HUES64 (cell line): ENCODE measurements around the gene LILRA1.
"Not testable (repeated sequence)": the region's sequence is repeated elsewhere in the genome, so short reads cannot be mapped to it uniquely, and the experiment has no call there.

ENCODE experiments used
- H3K27ac ChIP-seq: 2 replicates; pipeline ENCODE4 v1.7.0; 2013; ENCODE audit warnings: low read depth, low read length, inconsistent platforms
- H3K27me3 ChIP-seq: 2 replicates; pipeline ENCODE4 v1.6.1; 2013; ENCODE audit warnings: mild to moderate bottlenecking, low read length; ENCODE audit not compliant: insufficient read depth
- H3K36me3 ChIP-seq: 2 replicates; pipeline ENCODE4 v1.6.1; 2013; ENCODE audit warnings: mild to moderate bottlenecking, low read length; ENCODE audit not compliant: insufficient read depth
- H3K4me1 ChIP-seq: 2 replicates; pipeline ENCODE4 v1.6.1; 2013; ENCODE audit warnings: mild to moderate bottlenecking, low read length, moderate library complexity; ENCODE audit not compliant: insufficient read depth
- H3K4me3 ChIP-seq: 2 replicates; pipeline ENCODE4 v1.5.1; 2013; ENCODE audit warnings: mild to moderate bottlenecking, low read length, moderate library complexity
- H3K9ac ChIP-seq: 2 replicates; pipeline ENCODE4 v1.6.1; 2013; ENCODE audit warnings: mild to moderate bottlenecking, low read depth, low read length
- H3K9me3 ChIP-seq: 2 replicates; pipeline ENCODE4 v1.6.1; 2013; ENCODE audit warnings: low read depth, low read length; ENCODE audit not compliant: insufficient read depth
- WGBS: fragments of 150-250, 120-280 bp; methylation state at CpG from one replicate; pipeline ENCODE4 v1.1.7; 2013; ENCODE audit warnings: missing lambda C conversion rate; 5-methylcytosine and 5-hydroxymethylcytosine counted together

The LILRA1 gene

DNA sequence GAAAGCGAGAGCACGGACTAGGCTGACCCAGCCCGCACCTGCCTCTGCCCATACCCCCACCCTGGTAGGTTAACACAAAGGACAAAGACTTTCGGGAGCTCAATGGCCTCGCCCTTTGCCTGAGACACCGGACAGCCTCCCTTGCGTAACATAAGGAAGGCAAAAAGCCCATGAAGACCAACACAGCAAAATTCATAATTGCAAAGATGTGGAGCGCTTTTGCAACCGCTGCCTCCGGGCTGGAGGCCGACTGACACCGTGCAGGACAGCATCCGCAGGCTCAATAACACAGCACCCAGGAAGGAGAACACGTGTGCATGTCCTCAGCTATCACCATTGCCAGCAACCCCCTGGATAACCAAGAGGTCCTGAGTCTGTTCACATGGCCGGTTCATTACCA is 15.4 kb downstream of the LILRA1 start:
- H3K4me3 ChIP-seq: no peak overlapping the region
- H3K9ac ChIP-seq: no peak overlapping the region
- no peaks in the 10 kb centered on the region for H3K36me3 ChIP-seq
- peaks cover 94% of the 10 kb centered on the region for H3K9me3 ChIP-seq
- no peak overlapping the region for H3K27ac ChIP-seq
- no peaks in the 10 kb centered on the region for H3K4me1 ChIP-seq
- no peaks in the 10 kb centered on the region for H3K27me3 ChIP-seq
- WGBS: 85% methylated on average over 15 of the region's 15 CpGs

- Histone ChIP-seq H3K27me3 (no peaks in the 10 kb centered on the region), H3K9ac (no peak overlapping the region), H3K9me3 (peaks cover 94% of the 10 kb centered on the region), H3K4me1 (no peaks in the 10 kb centered on the region), H3K27ac (no peak overlapping the region), H3K4me3 (no peak overlapping the region), H3K36me3 (no peaks in the 10 kb centered on the region)
- 86% methylated on average over 26 of the region's 26 CpGs for WGBS
Observed at GRCh38 chr19:54609356-54609791, 15.9 kb downstream of the LILRA1 start.

- Histone ChIP-seq H3K9me3 (peaks cover 91% of the 10 kb centered on the region), H3K9ac (no peak overlapping the region), H3K4me1 (no peaks in the 10 kb centered on the region), H3K27me3 (no peaks in the 10 kb centered on the region), H3K27ac (no peak overlapping the region), H3K36me3 (no peaks in the 10 kb centered on the region), H3K4me3 (no peak overlapping the region)
- 90% methylated on average over 1 of the region's 1 CpG for WGBS
Observed at GRCh38 chr19:54612428-54612827, 19.0 kb downstream of the LILRA1 start.

DNA sequence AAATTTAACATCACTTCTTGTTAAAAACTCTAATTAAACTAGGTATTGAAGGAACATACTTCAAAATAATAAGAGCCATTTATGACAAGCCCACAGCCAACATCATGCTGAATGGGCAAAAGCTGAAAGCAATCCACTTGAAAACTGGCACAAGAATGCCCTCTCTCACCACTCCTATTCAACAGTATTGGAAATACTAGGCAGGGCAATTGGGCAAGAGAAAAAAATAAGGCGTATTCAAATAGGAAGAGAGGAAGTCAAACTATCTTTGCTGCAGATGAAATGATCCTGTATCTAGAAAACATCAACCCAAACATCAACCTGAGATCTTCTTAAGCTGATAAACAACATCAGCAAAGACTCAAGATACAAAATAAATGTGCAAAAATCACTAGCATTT is 21.3 kb downstream of the LILRA1 start:
- H3K36me3 ChIP-seq: no peaks in the 10 kb centered on the region
- no peak overlapping the region for H3K9ac ChIP-seq
- no peak overlapping the region for H3K4me3 ChIP-seq
- H3K27ac ChIP-seq: no peak overlapping the region
- no peaks in the 10 kb centered on the region for H3K4me1 ChIP-seq
- WGBS: no CpG with 5 or more reads among the region's 1 CpG
- H3K9me3 ChIP-seq: peaks cover 87% of the 10 kb centered on the region
- no peaks in the 10 kb centered on the region for H3K27me3 ChIP-seq

DNA sequence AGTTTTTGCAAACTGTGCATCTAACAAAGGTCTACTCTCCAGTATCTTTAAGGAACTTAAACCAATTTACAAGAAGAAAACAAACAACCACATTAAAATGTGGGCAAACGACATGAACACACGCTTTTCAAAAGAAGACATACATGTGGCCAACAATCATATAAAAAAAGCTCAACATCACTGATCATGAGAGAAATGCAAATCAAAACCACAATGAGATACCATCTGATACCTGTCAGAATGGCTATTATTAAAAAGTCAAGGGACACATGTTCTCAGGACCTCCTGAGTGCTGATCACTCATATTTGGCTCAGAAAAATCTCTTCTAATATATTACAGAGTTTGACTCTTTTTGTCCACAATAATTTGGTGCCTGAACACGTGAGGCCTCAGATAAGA is 22.6 kb downstream of the LILRA1 start:
- no peaks in the 10 kb centered on the region for H3K36me3 ChIP-seq
- no peak overlapping the region for H3K27ac ChIP-seq
- no peaks in the 10 kb centered on the region for H3K27me3 ChIP-seq
- no peak overlapping the region for H3K9ac ChIP-seq
- H3K4me1 ChIP-seq: no peaks in the 10 kb centered on the region
- WGBS: 52% methylated on average over 3 of the region's 3 CpGs
- no peak overlapping the region for H3K4me3 ChIP-seq
- peaks cover 81% of the 10 kb centered on the region for H3K9me3 ChIP-seq

GRCh38 chr19:54616821-54617560 is 23.6 kb downstream of the LILRA1 start:
- H3K27me3 ChIP-seq: no peaks in the 10 kb centered on the region
- 43% methylated on average over 5 of the region's 5 CpGs for WGBS
- no peak overlapping the region for H3K4me3 ChIP-seq
- H3K36me3 ChIP-seq: no peaks in the 10 kb centered on the region
- no peaks in the 10 kb centered on the region for H3K4me1 ChIP-seq
- H3K27ac ChIP-seq: no peak overlapping the region
- peaks cover 81% of the 10 kb centered on the region for H3K9me3 ChIP-seq
- H3K9ac ChIP-seq: no peak overlapping the region

DNA sequence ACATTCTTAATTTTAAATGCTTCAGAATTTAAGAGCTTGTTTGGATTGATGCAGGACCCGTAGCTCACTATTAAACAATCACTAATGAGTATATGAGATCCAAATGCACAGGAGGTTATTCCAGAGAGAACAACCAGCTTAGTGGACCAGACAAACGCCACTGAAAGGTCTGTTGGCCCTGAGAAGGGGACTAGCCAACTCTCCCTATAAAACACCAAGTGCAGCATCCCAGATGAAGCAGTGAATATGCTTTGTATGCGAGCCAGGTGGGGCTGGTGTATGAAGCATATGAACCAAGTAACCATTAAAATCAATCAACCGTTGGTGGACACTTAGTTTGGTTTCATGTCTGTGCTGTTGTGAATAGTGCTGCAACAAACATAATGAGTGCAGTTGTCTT is 27.0 kb downstream of the LILRA1 start:
- Histone ChIP-seq H3K36me3 (no peaks in the 10 kb centered on the region), H3K27me3 (no peaks in the 10 kb centered on the region), H3K4me3 (no peak overlapping the region), H3K4me1 (no peaks in the 10 kb centered on the region), H3K27ac (no peak overlapping the region), H3K9me3 (peaks cover 74% of the 10 kb centered on the region), H3K9ac (no peak overlapping the region)
- 67% methylated on average over 1 of the region's 4 CpGs for WGBS

DNA sequence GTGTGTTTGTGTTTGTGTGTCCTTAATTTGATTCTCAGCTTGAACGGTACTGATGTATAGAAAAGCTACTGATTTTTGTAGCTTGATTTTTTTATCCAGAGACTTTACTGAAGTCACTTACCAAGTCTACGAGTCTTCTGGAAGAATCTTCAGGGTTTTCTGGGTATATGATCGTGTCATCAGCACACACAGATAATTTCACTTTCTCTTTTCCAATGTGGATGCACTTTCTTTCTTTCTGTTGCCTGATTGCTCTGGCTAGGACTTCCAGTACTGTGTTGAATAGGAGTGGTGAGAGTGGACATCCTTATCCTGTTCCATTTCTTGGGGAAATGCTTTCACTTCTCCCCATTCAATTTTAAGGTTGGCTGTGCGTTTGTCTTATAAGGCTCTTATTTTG is 29.0 kb downstream of the LILRA1 start:
- no peak overlapping the region for H3K4me3 ChIP-seq
- WGBS: 49% methylated on average over 4 of the region's 4 CpGs
- H3K9me3 ChIP-seq: peaks cover 73% of the 10 kb centered on the region
- no peak overlapping the region for H3K9ac ChIP-seq
- H3K27me3 ChIP-seq: no peaks in the 10 kb centered on the region
- no peak overlapping the region for H3K27ac ChIP-seq
- no peaks in the 10 kb centered on the region for H3K36me3 ChIP-seq
- no peaks in the 10 kb centered on the region for H3K4me1 ChIP-seq

DNA sequence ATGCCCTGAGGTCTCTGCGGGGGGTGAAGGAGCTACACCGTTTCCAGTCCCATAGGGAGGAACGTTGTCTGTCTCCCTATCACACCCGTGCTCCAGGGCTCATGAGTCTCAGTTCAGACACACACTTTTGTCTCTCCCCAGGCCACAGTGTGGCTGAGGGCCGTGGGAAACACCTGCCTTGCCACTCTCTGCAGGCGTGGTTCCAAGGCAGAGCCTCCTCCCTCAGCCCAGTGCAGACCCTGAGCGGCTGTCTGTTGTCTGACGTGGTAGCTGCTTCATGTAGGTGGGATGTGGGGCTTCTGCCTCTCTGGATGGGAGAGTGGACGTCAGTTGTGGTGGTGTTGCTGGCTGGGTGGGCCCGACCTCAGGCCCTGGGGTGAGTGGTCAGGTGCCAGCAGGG is 30.8 kb downstream of the LILRA1 start:
- H3K27ac ChIP-seq, H3K4me1 ChIP-seq, H3K4me3 ChIP-seq, H3K9ac ChIP-seq, H3K27me3 ChIP-seq, H3K36me3 ChIP-seq: not testable (repeated sequence)
- H3K9me3 ChIP-seq: peaks cover 76% of the 10 kb centered on the region
- 81% methylated on average over 8 of the region's 10 CpGs for WGBS

DNA sequence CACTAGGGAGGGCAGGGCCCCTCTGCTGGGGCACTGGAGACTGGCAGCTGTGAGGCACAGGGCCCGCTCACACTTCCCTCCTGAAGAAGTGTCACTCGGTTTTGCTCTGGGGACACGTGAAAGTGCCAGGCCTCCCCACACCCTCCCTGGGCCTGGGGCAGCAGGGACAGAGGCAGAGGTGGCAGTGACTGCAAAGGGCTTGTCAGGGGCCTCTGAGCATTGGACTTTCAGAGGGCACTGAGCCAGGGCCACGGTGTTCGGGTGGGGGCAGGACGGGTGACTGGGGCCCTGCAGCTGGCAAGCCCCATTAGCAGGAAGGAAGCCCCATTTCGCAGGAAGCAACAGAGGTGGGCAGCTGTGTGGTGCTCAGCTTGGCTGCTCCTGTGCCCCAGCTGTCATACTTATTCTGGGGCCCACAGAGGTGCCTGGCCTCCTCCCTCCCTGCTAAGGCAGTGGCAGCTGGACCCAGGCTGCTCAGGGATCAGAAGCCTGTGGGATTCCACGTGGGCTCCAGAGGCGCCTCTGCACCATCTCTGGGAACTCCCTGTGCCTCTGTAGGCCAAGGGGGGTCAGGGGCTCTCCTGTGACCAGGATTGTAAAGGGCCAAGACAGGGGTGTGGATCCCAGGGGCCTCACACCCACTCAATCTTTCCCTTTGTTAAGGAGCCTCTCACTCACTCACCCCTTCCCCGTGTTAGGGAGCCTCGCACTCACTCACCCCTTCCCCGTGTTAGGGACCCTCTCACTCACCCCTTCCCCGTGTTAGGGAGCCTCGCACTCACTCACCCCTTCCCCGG is 31.7 kb downstream of the LILRA1 start:
- H3K27me3 ChIP-seq, H3K9ac ChIP-seq, H3K27ac ChIP-seq, H3K36me3 ChIP-seq, H3K4me3 ChIP-seq, H3K4me1 ChIP-seq: not testable (repeated sequence)
- H3K9me3 ChIP-seq: peaks cover 78% of the 10 kb centered on the region
- WGBS: 69% methylated on average over 10 of the region's 15 CpGs

DNA sequence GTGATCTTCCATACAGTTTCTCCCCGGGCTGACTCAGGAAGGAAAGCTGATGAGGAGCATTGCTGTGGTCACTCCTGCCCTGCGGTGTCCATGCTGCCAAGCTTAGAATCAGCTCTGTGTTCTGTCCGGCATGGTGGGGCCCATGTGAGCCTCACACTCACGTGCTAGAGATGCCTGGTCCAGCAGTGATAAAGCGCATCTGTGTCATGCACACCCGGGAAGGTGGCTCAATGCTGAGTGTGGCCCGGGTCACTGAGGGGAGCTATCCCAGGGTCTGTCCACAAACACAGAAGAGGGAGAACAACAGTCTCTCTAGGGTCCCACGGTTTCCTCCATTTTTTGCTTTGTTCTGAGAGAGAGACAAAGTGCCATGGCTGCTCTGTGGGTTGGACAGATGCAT is 33.3 kb downstream of the LILRA1 start:
- peaks cover 79% of the 10 kb centered on the region for H3K9me3 ChIP-seq
- no peaks in the 10 kb centered on the region for H3K4me1 ChIP-seq
- 71% methylated on average over 8 of the region's 8 CpGs for WGBS
- no peaks in the 10 kb centered on the region for H3K27me3 ChIP-seq
- H3K27ac ChIP-seq: no peak overlapping the region
- H3K36me3 ChIP-seq: no peaks in the 10 kb centered on the region
- no peak overlapping the region for H3K9ac ChIP-seq
- H3K4me3 ChIP-seq: no peak overlapping the region
